Lower leg skin (tissue), 3 donors: Measurements from ENCODE around the gene CALML5.

Experiments
- CTCF ChIP-seq, 3 donors: fragments of 450-650 bp; IDR thresholded peaks; one replicate each; pipeline ENCODE4 v1.5.1; 2016; ENCODE audit warnings: antibody characterized with exemption in 3 of 3, mild to moderate bottlenecking in 3 of 3, moderate library complexity in 2 of 3
- POLR2A ChIP-seq, 2 donors: fragments of 450-650 bp; IDR thresholded peaks; one replicate each; pipeline ENCODE4 v1.6.1; 2016 to 2017; ENCODE audit warnings: antibody characterized with exemption in 2 of 2, mild to moderate bottlenecking in 1 of 2, moderate library complexity in 1 of 2

- TF ChIP-seq CTCF (IDR thresholded peaks at IDR 0.05) (no peak), POLR2A (IDR thresholded peaks at IDR 0.05) (no peak)
Observed at GRCh38 chr10:5485290-5485689, 14.1 kb downstream of the CALML5 start.
